Erythroblast (primary cell): ENCODE results near the gene MAP7D1.

Experiments
- GATA1 ChIP-seq: IDR thresholded peaks from 2 replicates; pipeline ENCODE4 v1.6.1; 2011; ENCODE audit warnings: low read depth, mild to moderate bottlenecking, control low read depth, low read length, moderate library complexity
- POLR2A ChIP-seq: IDR thresholded peaks from 2 replicates; pipeline ENCODE4 v1.6.1; 2011; ENCODE audit warnings: mild to moderate bottlenecking, low read length

DNA sequence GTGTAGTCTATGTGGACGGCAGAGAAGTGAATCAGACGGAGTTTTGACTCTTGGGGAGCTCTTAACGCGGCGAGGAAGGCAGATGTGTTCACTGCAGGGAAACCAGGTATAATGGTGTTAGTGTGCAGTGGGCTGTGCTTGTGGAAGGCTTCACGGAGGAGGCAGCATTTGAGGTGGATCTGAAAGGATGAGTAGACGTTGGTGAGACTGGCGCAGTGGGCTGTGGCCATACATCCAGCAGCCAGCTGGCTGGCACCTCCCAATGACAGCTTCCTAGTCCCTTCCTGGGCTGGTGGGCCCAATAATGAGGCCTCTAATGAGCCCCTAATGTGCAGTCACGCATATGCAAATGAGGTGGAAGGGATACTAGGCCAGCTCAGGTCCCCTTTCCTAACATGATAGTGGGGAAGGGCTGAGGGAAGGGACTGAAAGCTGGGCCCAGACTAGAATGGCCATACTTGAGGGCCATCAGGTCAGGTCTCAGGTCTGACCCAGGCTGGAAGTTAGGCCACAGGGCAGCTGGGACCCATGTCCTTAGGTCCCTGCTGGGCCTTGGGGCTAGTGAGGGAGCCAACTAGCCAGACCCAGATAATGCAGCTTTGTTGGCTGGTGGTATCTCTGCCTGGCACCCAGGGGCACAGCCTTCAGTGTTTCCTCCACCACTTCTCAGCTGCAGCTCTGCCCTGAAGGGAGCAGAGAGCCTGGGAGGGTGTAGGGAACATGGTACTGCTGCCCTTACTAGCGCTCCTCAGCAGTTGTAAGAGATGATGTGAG is 3.8 kb downstream of the MAP7D1 start:
- no peak for TF ChIP-seq POLR2A
- TF ChIP-seq GATA1, result no peak
